ENCODE measurements around the gene SLC6A17.

SLC6A17 gene

DNA sequence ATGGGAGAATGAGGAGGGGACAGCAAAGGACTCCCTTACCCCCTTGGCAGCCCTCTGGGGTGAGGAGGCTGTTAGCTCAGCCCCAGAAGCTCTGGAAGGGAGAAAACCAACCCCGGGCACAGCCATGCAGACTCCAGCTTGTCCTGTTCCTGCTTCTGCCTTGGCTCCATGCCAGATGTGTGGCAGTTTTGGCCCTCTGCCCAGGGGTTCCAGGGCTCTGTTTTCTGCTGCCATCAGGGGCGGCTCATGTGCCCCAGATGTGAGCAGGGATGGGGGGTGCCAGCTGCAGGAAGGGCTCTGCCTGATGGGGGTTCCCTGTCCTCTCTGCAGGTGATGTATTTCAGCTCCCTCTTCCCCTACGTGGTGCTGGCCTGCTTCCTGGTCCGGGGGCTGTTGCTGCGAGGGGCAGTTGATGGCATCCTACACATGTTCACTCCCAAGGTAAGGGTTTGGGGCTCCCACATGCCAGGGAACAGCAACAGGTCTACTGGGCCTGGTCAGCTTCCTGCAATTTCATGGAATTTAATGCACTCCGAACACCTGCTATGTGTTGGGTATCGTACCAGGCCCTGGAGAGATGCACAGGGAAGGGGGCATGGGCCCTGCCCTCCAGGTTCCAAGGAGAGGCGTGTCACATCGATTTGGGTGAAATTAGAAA is 26.1 kb downstream of the SLC6A17 start:
- DNase-seq = no peak

GRCh38 chr1:110177775-110178174 is 27.5 kb downstream of the SLC6A17 start:
- no peak for DNase-seq

- DNase-seq = no peak
Measured at GRCh38 chr1:110183642-110184167, 33.4 kb downstream of the SLC6A17 start.

DNA sequence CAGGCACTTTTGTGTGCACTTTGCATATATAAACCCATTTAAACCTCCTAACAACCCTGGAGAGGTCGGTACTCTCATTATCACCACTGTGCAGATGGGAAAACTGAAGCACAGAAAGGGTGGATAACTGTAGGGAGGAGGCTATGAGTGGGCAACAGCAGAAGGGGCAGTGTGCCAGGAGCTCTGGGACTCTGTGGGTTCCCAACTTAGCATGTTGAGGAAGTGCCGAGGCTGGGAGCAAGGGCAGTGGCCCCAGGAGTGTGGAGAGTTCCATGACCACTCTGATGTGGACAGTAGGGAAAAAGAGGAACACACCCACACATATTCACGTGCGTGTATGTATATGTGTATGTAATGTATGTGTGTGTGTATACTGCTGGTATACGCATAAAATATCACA is 34.2 kb downstream of the SLC6A17 start:
- DNase-seq = no peak

- no peak for DNase-seq
Measured at GRCh38 chr1:110185181-110185580, 34.9 kb downstream of the SLC6A17 start.

GRCh38 chr1:110186558-110186957 is 36.3 kb downstream of the SLC6A17 start:
- DNase-seq = no peak

- no peak for DNase-seq
Measured at GRCh38 chr1:110187139-110187890, 37.0 kb downstream of the SLC6A17 start.

DNA sequence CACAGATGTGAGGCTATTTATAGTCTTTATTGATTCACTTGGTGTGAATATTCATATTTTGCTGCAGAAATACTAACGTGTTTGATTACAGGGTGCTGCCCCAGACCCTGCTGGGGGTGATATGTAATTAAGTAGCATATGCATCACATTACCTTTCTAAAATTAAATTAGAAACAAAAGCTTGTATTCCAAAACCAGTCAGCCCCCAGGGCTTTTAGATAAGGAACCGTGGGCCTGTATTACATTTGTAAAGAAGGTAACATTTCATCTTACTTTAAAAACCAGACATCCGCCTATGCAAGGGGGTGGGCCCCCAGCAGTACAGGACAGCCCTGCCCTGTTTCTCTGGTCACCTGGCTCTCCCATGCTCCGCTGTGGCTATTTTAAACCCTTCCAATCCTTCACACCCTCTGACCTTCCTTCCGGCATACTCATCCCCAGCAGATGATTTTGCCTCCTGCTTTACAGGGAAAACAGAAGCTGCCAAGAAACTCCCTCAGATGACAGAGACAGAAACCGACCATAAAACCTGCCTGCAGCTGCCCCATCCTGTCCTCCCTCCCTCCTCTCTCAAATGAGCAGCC is 37.8 kb downstream of the SLC6A17 start:
- no peak for DNase-seq

GRCh38 chr1:110189181-110189580 is 38.9 kb downstream of the SLC6A17 start:
- DNase-seq = no peak

- DNase-seq = no peak
Measured at GRCh38 chr1:110190282-110190929, 40.1 kb downstream of the SLC6A17 start.

DNA sequence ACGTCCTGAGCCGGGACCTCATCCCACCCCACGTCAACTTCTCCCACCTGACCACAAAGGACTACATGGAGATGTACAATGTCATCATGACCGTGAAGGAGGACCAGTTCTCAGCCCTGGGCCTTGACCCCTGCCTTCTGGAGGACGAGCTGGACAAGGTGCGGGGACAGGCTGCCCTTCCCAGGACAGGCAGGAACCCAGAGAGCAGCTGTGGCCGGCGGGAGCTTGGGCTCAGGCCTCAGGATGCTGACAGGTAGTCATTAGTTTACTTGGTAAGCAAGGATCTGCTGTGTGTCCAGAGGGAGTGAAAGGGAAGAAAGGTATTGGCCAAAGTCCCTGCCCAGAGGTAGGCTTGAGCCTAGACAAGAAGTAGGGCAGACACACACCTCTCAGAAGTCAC is 42.2 kb downstream of the SLC6A17 start:
- DNase-seq = no peak

DNA sequence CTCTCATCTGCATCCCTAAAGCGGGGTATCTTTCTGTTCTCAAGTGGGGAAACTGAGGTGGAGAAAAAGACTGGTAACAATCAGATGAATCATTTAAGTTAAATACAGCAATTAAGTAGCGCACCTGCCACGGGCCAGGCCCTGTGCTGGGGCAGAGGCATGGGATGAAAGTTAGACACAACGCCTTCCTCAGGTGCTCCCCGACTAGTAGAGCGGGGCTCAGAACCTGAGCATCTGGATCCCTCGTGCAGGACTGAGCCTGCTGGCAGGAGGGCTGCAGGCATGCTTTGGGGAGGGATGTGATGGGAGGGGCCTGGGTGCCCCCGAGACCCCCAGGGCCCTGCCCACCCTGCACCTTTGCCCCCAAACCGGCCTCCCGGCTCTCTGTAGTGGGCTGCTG is 44.9 kb downstream of the SLC6A17 start:
- no peak for DNase-seq

DNA sequence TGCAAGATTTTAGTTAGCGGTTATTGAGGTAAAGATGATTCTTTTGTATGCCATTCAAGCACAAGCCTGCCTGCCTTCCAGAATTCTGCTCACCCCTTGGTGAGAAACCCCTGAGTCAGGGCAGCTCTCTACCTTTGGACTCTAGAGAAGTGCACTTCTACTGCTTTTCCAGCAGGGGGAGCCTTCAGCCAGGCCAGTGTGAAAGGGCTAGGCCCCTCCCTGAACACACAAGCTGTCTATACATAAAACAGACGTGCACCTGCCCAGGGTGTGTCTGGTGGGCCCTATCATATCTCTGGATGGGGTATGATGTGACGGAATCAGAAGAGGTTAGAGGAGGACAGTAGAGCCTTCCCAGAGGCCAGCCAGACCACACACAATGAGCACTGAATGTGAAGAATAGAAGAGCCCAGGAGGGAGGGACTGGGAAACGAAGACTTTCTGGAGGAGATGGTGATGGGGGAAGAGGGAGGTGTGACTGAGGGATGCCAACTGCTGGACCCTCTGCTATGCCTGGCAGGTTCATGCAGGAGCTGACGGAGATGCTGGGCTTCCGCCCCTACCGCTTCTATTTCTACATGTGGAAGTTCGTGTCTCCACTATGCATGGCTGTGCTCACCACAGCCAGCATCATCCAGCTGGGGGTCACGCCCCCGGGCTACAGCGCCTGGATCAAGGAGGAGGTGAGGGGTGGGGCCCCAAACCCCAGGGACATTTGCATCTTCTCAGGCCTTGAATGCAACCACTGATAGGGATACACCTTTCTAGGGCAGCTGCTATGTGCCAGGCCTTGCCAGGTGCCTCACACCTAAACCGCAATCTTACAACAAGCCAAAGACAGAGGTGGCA is 46.8 kb downstream of the SLC6A17 start:
- DNase-seq = peak in 1 of 4 experiments; percentile 29

GRCh38 chr1:110197905-110198629 is 47.8 kb downstream of the SLC6A17 start:
- no peak for DNase-seq

GRCh38 chr1:110198746-110199145 is 48.5 kb downstream of the SLC6A17 start:
- DNase-seq = no peak

DNA sequence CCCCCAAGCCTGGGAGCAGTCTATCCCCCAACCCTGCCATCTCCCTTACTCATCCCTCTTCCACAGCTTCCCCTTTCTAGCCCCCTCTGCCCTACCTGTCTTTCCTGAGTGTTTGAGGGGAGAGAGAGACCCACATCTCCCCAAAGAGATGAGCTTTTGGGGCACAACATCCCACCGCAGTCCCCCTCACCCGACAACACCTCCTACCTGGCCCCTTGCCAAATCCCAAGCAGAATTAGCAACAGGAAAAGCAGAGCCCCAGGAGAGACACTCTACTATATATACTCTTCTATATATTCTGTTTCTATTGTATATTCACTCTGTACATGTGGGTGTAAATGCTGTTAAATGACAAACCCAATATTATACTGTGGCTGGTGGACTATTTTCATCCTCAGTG is 49.9 kb downstream of the SLC6A17 start:
- no peak for DNase-seq

DNA sequence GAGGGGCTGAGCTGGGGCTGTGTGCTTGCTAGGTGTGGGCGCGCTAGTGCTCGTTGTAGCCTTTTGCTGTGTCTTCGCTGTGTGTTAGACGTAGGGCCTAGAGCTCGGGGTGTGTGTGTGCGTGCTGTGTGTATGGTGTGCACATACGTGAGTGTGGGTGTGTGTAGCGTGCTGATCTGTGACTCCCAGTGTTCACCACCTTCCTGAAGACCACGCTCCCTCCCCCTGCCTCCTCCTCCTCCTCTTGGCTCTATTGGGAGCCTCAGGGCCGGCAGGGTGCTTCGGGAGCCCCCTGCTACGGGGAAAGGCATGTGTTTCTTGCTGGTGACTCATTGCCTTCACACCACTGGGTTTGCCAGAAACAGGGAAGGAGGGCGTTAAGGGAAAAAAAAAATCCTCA is 50.4 kb downstream of the SLC6A17 start:
- DNase-seq = no peak

DNA sequence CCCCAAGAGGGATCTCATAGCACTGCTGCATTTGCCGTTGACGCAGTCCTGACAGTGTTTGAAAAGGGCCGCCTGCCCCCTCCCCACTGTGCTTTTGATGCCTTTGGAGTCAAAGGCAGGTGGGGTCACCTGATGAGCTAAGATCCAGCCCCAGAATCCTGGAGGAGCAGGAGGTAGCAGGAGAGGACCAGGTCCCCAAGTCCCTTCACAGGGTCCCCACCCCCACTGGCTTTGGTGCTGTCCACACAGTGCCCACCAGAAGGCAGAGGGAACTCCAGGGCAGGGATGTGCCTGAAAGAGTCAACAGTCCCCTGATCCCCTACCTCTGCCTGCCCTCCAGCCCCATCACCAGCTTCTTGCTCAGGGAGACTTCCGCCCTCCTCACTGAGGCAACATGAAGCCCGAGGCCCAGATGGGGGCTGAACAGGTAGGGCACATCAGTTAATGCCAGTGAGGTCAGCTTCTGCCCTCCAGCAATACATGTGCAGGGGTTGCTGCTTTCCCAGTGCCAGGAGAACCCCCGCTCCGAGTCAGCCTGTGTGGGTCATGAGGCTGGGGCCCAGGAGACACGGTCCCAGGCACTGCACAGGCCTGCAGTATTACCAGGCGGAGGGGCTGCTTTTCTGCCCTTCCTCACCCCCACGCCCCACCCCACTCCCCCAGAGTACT is 51.0 kb downstream of the SLC6A17 start:
- no peak for DNase-seq

DNA sequence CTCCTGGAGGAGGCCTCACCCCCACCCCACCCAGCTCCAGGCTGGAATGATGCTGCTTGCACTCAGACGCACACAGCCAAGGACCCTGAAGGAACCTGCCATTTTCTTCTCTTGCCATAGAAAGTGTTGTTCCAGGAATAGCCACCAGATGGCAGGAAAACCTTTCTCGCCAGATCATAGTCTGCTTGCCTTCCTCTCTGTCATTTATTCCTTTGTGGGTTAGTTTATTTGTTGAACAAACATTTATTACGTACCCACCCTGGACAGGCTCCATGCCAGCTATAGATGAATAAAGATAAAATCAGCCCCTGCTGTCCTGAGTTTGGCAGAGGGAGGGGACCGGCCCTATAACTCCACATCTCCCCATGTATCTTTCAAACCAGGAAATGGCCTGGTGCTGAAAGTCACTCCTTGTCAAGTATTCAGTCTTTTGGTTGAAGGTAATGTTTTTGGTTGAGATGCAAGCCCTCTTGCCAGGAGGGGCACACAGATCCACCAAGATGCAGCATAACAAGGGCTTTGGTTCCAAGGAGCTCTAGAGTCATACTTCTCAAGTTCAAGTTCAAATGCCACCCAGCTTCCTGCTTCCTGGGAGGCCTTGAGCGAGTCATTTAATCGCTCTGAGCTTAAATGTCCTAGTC is 52.8 kb downstream of the SLC6A17 start:
- peak in 3 of 4 experiments; percentile 14 to 43 (median 16) for DNase-seq

- DNase-seq = no peak
Measured at GRCh38 chr1:110205156-110205555, 54.9 kb downstream of the SLC6A17 start.
